ENCODE measurements around the gene FAM180B.
A peak's percentile ranks its signal among the peaks of the same experiment; 100 is the strongest.
"Not testable (repeated sequence)": the region's sequence is repeated elsewhere in the genome, so short reads cannot be mapped to it uniquely, and the experiment has no call there.

The FAM180B gene

DNA sequence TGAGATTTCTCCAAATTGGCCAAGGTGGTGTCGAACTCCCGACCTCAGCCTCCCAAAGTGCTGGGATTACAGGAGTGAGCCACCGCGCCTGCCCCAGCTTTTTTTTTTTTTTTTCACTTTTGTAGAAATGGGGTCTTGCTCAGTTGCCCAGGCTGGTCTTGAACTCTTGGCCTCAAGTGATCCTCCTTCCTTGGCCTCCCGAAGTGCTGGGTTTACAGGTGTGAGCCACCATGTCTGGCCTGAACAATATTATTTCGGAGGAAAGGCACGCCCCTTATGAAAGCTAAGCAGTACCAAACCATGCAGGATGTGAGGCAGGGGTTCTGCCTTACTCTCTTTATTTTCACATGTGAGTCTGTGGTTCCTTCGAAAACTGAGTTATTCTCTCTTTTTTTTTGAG, 39.8 kb downstream of the FAM180B start:
- H3K4me3 ChIP-seq (replicated peaks in 1 of 2; ENCODE audit: low read depth in 2 of 2, low read length in 2 of 2), result no peak overlapping the region
- DNase-seq (ENCODE audit: low read depth in 2 of 2), result no peak
- TF ChIP-seq, protein P1, sequence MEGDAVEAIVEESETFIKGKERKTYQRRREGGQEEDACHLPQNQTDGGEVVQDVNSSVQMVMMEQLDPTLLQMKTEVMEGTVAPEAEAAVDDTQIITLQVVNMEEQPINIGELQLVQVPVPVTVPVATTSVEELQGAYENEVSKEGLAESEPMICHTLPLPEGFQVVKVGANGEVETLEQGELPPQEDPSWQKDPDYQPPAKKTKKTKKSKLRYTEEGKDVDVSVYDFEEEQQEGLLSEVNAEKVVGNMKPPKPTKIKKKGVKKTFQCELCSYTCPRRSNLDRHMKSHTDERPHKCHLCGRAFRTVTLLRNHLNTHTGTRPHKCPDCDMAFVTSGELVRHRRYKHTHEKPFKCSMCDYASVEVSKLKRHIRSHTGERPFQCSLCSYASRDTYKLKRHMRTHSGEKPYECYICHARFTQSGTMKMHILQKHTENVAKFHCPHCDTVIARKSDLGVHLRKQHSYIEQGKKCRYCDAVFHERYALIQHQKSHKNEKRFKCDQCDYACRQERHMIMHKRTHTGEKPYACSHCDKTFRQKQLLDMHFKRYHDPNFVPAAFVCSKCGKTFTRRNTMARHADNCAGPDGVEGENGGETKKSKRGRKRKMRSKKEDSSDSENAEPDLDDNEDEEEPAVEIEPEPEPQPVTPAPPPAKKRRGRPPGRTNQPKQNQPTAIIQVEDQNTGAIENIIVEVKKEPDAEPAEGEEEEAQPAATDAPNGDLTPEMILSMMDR (IDR thresholded peaks at IDR 0.05; ENCODE audit: low read depth, low read length), result no peak

DNA sequence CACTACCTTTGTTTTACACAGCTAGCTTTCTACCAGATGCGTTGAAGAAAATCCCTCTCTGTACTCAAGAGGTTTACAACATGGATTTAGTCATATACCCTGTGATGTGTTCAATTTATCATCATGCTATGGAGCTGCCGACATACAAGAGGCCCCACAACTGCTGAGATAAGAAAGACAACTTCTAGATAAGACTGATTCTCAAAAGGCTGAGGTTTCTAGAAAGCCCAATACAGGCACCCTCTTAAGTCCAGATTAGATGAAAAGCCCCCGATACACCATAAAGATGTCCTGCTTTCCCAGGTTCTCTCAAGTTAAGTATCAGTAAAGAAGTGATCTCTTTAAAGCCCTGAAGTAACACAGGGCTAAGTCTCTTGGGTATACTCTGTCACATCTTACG, 41.5 kb downstream of the FAM180B start:
- DNase-seq (ENCODE audit: low read depth in 2 of 2), result no peak
- TF ChIP-seq, protein P1 (IDR thresholded peaks at IDR 0.05; ENCODE audit: low read depth, low read length), result no peak
- no peak overlapping the region for H3K4me3 ChIP-seq (replicated peaks in 1 of 2; ENCODE audit: low read depth in 2 of 2, low read length in 2 of 2)

DNA sequence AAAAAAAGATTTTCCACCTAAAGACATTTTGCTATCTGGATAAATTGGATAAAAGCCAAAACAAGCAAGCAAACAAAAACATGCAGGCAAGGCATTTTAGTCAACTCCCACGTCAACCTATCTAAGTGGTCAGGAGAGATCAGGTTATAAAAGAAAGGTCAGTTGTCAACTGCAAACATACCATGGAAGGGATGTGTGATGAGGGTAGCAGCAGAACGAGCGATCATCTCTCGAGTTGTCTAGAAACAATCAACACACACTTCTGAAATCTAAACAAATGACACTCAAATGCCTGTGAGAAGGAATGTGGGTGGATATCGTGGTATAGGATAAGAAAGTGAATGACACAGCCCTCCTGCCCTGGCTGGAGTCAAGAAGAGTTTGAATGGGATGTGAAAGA, 45.0 kb downstream of the FAM180B start:
- H3K4me3 ChIP-seq (replicated peaks in 1 of 2; ENCODE audit: low read depth in 2 of 2, low read length in 2 of 2), result no peak overlapping the region
- DNase-seq (ENCODE audit: low read depth in 2 of 2), result peak; percentile 14
- TF ChIP-seq, protein P1 (IDR thresholded peaks at IDR 0.05; ENCODE audit: low read depth, low read length), result no peak

DNA sequence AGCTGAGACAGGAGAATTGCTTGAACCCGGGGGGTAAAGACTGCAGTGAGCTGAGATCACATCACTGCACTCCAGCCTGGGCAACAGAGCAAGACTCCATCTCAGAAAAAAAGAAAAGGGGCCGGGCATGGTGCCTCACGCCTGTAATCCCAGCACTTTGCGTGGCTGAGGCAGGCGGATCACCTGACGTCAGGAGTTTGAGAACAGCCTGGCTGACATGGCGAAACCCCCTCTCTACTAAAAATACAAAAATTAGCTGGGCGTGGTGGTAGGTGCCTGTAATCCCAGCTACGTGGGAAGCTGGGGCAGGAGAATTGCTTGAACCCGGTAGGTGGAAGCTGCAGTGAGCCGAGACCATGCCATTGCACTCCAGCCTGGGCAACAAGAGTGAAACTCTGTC, 49.9 kb downstream of the FAM180B start:
- not testable (repeated sequence) for H3K4me3 ChIP-seq (replicated peaks in 1 of 2; ENCODE audit: low read depth in 2 of 2, low read length in 2 of 2); DNase-seq (ENCODE audit: low read depth in 2 of 2)
